Occipital lobe (tissue), 2 donors: ENCODE data around the gene REV3L. TPM values are rescaled to one million over a fixed set of nuclear protein-coding genes. Genes with fewer than 3 reads are reported as not detected.

Experiments
- DNase-seq: peaks from one replicate; lab custom pipeline; 2025; lab: John Stamatoyannopoulos, UW
- total RNA-seq: library from RNA; depleted of rRNA; stranded (reverse); fragments of >200 nt; gene quantifications from one replicate; pipeline ENCODE4 v1.2.3, GENCODE V29; 2014

Gene REV3L
- total RNA-seq, 1 donor from 2014 or later, result 101 TPM

GRCh38 chr6:111423960-111424846 lies 58.8 kb downstream of the REV3L start:
- peak; percentile 51 for DNase-seq

GRCh38 chr6:111423055-111423633 lies 59.9 kb downstream of the REV3L start:
- DNase-seq, result no peak

- DNase-seq, result no peak
These were observed 63.9 kb downstream of the REV3L start for GRCh38 chr6:111418971-111419693.

- DNase-seq, result no peak
These were observed 65.1 kb downstream of the REV3L start for GRCh38 chr6:111417946-111418345.

GRCh38 chr6:111417181-111417585 lies 65.8 kb downstream of the REV3L start:
- DNase-seq, result no peak

- no peak for DNase-seq
These were observed 66.5 kb downstream of the REV3L start for GRCh38 chr6:111416529-111416928.

GRCh38 chr6:111414373-111414772 lies 68.6 kb downstream of the REV3L start:
- no peak for DNase-seq

- no peak for DNase-seq
These were observed 70.9 kb downstream of the REV3L start for GRCh38 chr6:111411978-111412566.

GRCh38 chr6:111411046-111411445 lies 72.0 kb downstream of the REV3L start:
- no peak for DNase-seq

- DNase-seq, result no peak
These were observed 72.6 kb downstream of the REV3L start for GRCh38 chr6:111410371-111410770.

GRCh38 chr6:111409430-111409829 lies 73.6 kb downstream of the REV3L start:
- DNase-seq, result no peak

- no peak for DNase-seq
These were observed 75.3 kb downstream of the REV3L start for GRCh38 chr6:111407686-111408085.

GRCh38 chr6:111406200-111406721 lies 76.8 kb downstream of the REV3L start:
- DNase-seq, result no peak

- no peak for DNase-seq
These were observed 79.6 kb downstream of the REV3L start for GRCh38 chr6:111403388-111403787.

- no peak for DNase-seq
These were observed 83.4 kb downstream of the REV3L start for GRCh38 chr6:111399626-111400025.

GRCh38 chr6:111388681-111389080 lies 94.3 kb downstream of the REV3L start:
- DNase-seq, result no peak

GRCh38 chr6:111382476-111383294 lies 100.3 kb downstream of the REV3L start:
- peak; percentile 2 for DNase-seq

GRCh38 chr6:111381728-111382127 lies 101.3 kb downstream of the REV3L start:
- no peak for DNase-seq

GRCh38 chr6:111381123-111381522 lies 101.9 kb downstream of the REV3L start:
- DNase-seq, result no peak

GRCh38 chr6:111379831-111380230 lies 103.2 kb downstream of the REV3L start:
- no peak for DNase-seq

- DNase-seq, result no peak
These were observed 103.7 kb downstream of the REV3L start for GRCh38 chr6:111379302-111379701.
